Fibroblast of villous mesenchyme (primary cell): ENCODE results near the gene GABRE. TPM values are rescaled to one million over a fixed set of nuclear protein-coding genes. Genes with fewer than 3 reads are reported as not detected.
A peak's percentile ranks its signal among the peaks of the same experiment; 100 is the strongest.

ENCODE experiments used
- DNase-seq: peaks from one replicate; pipeline ENCODE4 v3.0.0-alpha.2; 2010; ENCODE audit warnings: low read depth
- H3K4me3 ChIP-seq: 2 replicates; pipeline ENCODE4 v1.5.1; 2011; ENCODE audit warnings: low read depth, mild to moderate bottlenecking, low read length
- total RNA-seq: library from RNA; depleted of rRNA; stranded (reverse); fragments of >200 nt; gene quantifications from 2 replicates; pipeline ENCODE4 v1.2.3, GENCODE V29; 2012
- TF ChIP-seq, protein P1 (sequence below): IDR thresholded peaks from 2 replicates; pipeline ENCODE4 v1.5.1; 2012; ENCODE audit warnings: low read depth, mild to moderate bottlenecking, low read length; ENCODE audit not compliant: insufficient read depth

GABRE gene
- total RNA-seq, 1 donor = 50.1 TPM

DNA sequence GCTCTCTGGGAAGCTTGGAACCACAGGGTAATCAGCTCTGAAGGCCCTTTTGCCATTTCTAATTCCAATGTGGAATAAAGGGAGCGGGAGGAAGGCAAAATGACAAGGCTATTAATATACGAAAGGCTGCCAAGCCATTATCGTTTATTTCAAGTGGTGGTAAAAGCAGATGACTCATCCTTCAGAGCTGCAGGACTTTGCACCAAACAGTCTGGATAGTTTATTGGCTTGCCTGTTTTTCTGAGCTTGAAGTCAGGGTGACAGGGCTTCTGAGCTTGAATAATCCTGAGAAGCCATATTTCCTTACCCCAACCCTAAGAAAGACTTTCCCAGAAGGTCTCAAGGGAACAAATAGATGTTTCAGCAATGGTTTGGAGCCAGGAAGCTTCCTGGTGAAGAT, 7.7 kb upstream of the GABRE start:
- no peak overlapping the region for H3K4me3 ChIP-seq
- TF ChIP-seq, protein P1, sequence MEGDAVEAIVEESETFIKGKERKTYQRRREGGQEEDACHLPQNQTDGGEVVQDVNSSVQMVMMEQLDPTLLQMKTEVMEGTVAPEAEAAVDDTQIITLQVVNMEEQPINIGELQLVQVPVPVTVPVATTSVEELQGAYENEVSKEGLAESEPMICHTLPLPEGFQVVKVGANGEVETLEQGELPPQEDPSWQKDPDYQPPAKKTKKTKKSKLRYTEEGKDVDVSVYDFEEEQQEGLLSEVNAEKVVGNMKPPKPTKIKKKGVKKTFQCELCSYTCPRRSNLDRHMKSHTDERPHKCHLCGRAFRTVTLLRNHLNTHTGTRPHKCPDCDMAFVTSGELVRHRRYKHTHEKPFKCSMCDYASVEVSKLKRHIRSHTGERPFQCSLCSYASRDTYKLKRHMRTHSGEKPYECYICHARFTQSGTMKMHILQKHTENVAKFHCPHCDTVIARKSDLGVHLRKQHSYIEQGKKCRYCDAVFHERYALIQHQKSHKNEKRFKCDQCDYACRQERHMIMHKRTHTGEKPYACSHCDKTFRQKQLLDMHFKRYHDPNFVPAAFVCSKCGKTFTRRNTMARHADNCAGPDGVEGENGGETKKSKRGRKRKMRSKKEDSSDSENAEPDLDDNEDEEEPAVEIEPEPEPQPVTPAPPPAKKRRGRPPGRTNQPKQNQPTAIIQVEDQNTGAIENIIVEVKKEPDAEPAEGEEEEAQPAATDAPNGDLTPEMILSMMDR = no peak
- peak; percentile 72 for DNase-seq

DNA sequence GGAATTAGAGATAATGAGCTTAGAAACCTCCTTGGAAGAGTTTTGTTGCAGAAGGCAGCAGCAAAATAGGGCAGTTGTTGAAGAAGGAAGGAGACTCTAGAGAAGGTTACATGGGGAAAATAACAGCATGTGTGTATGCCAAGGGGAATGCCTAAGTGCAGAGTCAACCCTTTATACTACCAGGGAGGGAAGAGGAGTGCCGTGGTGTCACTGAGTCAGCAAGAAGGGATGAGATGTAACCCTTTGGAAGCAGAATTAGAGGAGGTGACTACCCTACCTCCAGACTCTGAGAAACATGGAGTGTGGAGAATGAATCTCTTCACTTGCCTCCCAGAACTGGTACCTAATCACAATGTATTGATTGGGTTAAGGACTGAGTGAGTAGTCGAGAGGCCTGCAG, 6.7 kb upstream of the GABRE start:
- no peak for DNase-seq
- TF ChIP-seq, protein P1 = no peak
- H3K4me3 ChIP-seq = no peak overlapping the region

DNA sequence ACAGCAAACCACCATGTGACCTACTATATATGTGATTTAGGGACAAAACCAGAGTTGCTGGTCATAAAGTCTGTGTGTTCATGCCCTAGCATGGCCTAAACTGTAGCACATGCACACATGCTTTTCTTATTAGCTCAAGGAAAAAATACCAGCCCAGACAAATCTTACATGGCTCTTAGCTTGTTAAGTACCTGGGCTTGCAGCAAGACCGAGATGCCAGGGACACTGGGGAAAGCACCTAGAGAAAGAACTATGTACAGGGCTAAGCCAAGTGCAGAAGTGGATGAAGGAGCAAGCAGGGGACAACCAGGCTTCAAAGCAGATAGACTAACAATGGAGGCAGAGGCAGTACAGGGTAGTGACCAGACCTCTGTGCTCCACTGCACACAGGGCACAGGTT, 3.4 kb upstream of the GABRE start:
- TF ChIP-seq, protein P1 = no peak
- no peak overlapping the region for H3K4me3 ChIP-seq
- DNase-seq = no peak

DNA sequence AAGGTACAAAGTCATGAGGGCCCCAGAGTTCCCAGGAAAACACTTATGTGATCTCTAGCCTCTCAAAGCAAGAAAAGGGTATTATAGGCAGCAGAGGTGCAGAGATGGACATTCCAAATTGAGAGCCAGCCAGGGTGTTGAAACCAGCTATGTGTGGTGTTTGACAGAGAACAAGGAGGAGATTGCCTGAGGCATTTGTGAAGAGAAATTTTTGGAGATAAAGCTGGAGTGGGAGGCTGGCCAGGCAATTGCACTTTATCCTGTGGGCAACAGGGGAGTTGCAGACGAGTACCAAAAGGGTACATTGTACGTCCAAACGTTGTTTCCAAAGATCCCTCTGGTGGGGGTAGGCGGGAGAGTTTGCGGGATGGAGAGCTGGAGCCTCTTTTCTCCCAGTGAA, 2.5 kb upstream of the GABRE start:
- no peak for DNase-seq
- TF ChIP-seq, protein P1 = no peak
- no peak overlapping the region for H3K4me3 ChIP-seq

DNA sequence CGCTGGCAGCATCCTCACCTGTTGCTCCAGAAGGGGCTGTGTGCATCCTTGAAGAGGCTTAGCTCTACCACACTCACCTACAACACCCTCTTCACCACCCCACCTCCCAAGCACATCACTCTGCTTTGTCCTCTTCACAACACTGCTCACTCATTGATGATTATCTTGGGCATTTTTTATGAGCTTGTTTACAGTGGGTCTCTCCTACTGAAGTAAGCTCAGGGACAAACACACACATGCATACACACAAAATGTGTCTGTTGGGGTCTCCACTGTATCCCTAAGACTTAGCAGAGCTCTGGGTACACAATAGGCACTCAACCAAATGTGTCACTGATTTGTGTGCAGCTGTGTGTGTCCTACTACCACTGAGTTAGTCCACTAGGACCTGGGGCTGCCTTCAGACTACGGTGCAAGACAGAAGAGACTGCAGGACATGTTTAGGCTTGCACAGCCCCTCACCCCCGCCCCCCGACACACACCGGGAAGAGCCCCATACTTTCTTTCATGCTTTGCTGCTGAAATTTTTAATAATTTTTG, 1.3 kb upstream of the GABRE start:
- H3K4me3 ChIP-seq = no peak overlapping the region
- no peak for DNase-seq
- TF ChIP-seq, protein P1 = no peak

DNA sequence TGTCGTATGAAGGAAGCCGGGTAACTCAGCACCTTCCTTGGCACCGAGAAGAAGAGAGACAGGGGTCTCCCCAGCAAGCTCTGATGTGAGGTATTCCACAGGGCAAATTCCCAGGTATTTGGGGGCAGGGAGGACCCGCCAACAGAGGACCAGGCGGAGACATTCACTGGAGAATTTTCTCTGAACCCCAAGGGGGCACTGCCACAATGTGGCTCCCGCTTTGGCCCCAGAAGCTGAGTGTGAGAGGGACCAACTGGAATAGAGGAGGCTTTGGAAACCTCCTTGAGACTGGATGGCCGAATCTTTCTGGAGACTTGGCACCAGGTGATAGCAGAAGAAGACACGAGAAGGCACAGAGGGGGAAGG, 735 bp upstream of the GABRE start:
- H3K4me3 ChIP-seq = peak overlapping the region; percentile 29
- TF ChIP-seq, protein P1 = no peak
- no peak for DNase-seq

DNA sequence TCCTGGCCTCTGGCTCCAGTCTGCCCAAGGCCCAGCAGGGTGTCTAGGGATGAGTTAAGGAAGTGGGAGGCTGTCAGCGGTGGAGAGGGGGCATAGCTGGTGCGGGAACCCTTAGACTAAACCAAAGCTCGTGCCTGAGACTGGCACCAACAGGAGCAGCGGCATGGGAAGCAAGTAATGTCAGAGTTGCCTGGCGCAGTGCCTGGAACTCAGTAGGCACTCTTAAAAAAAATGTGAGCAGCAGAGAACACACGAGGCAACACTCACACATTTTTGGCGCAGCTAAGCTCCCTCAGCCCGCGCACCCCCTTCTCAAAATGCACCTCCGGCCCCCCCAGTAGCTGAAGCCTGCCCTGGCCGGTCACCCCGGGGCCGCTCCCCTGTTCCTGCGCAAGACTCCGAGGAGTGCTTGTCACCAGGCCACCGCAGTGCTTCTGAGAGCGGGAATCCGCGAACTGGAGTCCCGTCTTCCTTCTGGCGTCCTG, 583 bp downstream of the GABRE start:
- H3K4me3 ChIP-seq = peak overlapping the region; percentile 66
- TF ChIP-seq, protein P1 = no peak
- DNase-seq = no peak
